K562 (cell line): ENCODE measurements around the gene MVD. TPM values are rescaled to one million over a fixed set of nuclear protein-coding genes. Genes with fewer than 3 reads are reported as not detected.

Experiments
- ATAC-seq: fragments of 200-7000 bp; cut with Tn5 transposase; 3 replicates; pipeline ENCODE4 v1.9.1; 2020; ENCODE audit warnings: moderate library complexity
- BruUV-seq: library from RNA; stranded (reverse); fragments of 400-500 nt; replicated peaks from 2 replicates; lab custom pipeline; 2021; lab: Mats Ljungman, UMichigan
- CTCF ChIA-PET: fragments of 300-600 bp; formaldehyde crosslinking; extraction: SDS; loops from one replicate; lab custom pipeline; 2021; ENCODE audit warnings: low intra/inter-chr PET ratio; lab: Yijun Ruan, JAX
- POLR2A ChIA-PET: fragments of 300-600, 350-650 bp; sonication (Branson Sonifier 250); formaldehyde crosslinking; extraction: SDS; loops from one replicate; lab custom pipeline; 2021; ENCODE audit warnings: antibody characterized with exemption, inconsistent platforms; lab: Yijun Ruan, JAX
- DNase-seq, 4 experiments: peaks; one replicate each; pipeline versions ENCODE4 v3.0.0 to v3.0.0-alpha.2; 2011 to 2018; ENCODE audit warnings: low spot score in 3 of 4, mixed read lengths in 3 of 4; ENCODE audit errors: extremely low read depth in 1 of 4
- FAIRE-seq: peaks from 2 replicates; lab custom pipeline; 2011; peaks lifted over from hg19 to GRCh38; lab: Jason Lieb, UNC
- H2AFZ ChIP-seq: 2 replicates; pipeline ENCODE4 v1.6.0; 2011; ENCODE audit warnings: low read depth, low read length, control low read depth, inconsistent platforms
- H3K27ac ChIP-seq: fragments of 200-600 bp; 3 replicates; pipeline ENCODE4 v1.8.0; 2011; ENCODE audit warnings: low read depth, mild to moderate bottlenecking, control low read depth, inconsistent platforms, low read length, moderate library complexity, mixed read lengths; ENCODE audit errors: extremely low read depth
- H3K27me3 ChIP-seq, 2 experiments: fragments of 300-600 bp in 1 of 2; 2 replicates in 1 of 2; 3 replicates in 1 of 2; pipeline versions ENCODE4 v1.6.0 to v1.8.0; 2011; ENCODE audit warnings: inconsistent platforms in 2 of 2, low read length in 2 of 2, mild to moderate bottlenecking in 1 of 2, mixed read lengths in 1 of 2, moderate library complexity in 1 of 2; ENCODE audit not compliant: control insufficient read depth in 2 of 2, insufficient read depth in 2 of 2
- H3K36me3 ChIP-seq: fragments of 300-600 bp; 3 replicates; pipeline ENCODE4 v1.8.0; 2011; ENCODE audit warnings: mild to moderate bottlenecking, low read length, inconsistent platforms; ENCODE audit not compliant: control insufficient read depth, insufficient read depth
- H3K4me1 ChIP-seq, 2 experiments: fragments of 200-600 bp in 1 of 2; replicated peaks in 1 of 2; 2 replicates in 1 of 2; 3 replicates in 1 of 2; pipeline versions ENCODE4 v1.5.1 to v1.8.0; 2011; ENCODE audit warnings: inconsistent platforms in 2 of 2, low read length in 2 of 2, mild to moderate bottlenecking in 1 of 2, mixed read lengths in 1 of 2, moderate library complexity in 1 of 2; ENCODE audit not compliant: control insufficient read depth in 2 of 2, insufficient read depth in 2 of 2
- H3K4me2 ChIP-seq: 2 replicates; pipeline ENCODE4 v1.6.1; 2011; ENCODE audit warnings: low read length, control low read depth, inconsistent platforms, mixed read lengths; ENCODE audit not compliant: insufficient read depth
- H3K4me3 ChIP-seq: fragments of 200-600 bp; sonication (generic), shearing (Covaris generic); 2 replicates; pipeline ENCODE4 v1.5.1; 2016; ENCODE audit warnings: control low read depth, inconsistent platforms
- H3K79me2 ChIP-seq: fragments of 200-600 bp; 3 replicates; pipeline ENCODE4 v1.8.0; 2011; ENCODE audit warnings: low read length, inconsistent platforms; ENCODE audit not compliant: control insufficient read depth, insufficient read depth
- H3K9ac ChIP-seq, 2 experiments: 2 replicates each; pipeline versions ENCODE4 v1.6.0 to v1.6.1; 2011; ENCODE audit warnings: low read depth in 2 of 2, low read length in 2 of 2, control low read depth in 1 of 2, inconsistent platforms in 1 of 2, mild to moderate bottlenecking in 1 of 2, mixed read lengths in 1 of 2; ENCODE audit not compliant: insufficient read depth in 1 of 2
- H3K9me1 ChIP-seq: one replicate; pipeline ENCODE4 v1.6.0; 2011; ENCODE audit warnings: inconsistent platforms, mild to moderate bottlenecking, low read length, moderate library complexity; ENCODE audit not compliant: control insufficient read depth, insufficient read depth
- H3K9me3 ChIP-seq: replicated peaks from 2 replicates; pipeline ENCODE4 v1.5.1; 2011; ENCODE audit warnings: low read depth, low read length, inconsistent platforms; ENCODE audit not compliant: control insufficient read depth, insufficient read depth
- H4K20me1 ChIP-seq: replicated peaks from 2 replicates; pipeline ENCODE4 v1.6.1; 2011; ENCODE audit warnings: low read length, inconsistent platforms, mixed read lengths; ENCODE audit not compliant: control insufficient read depth, insufficient read depth
- DDX20 ChIP-seq: fragments of 450-650 bp; IDR thresholded peaks from 2 replicates; pipeline ENCODE4 v1.6.1; 2016; ENCODE audit warnings: missing genetic modification characterization, low read depth, mild to moderate bottlenecking, missing compliant biosample characterization, moderate library complexity
- GABPB1 ChIP-seq: sonication (generic); formaldehyde crosslinking; IDR thresholded peaks from 2 replicates; pipeline ENCODE4 v1.8.0; 2022; ENCODE audit warnings: mild to moderate bottlenecking, missing genetic modification reagents
- GTF2A2 ChIP-seq: IDR thresholded peaks from 2 replicates; pipeline ENCODE4 v1.6.1; 2016; ENCODE audit warnings: mild to moderate bottlenecking, missing genetic modification characterization, missing compliant biosample characterization
- NR4A1 ChIP-seq, 2 experiments: fragments of 250-450 bp in 1 of 2; fragments of 450-650 bp in 1 of 2; sonication (Bioruptor Pico) in 1 of 2; IDR thresholded peaks; 2 replicates each; pipeline versions ENCODE4 v1.4.0 to v1.6.1; 2016 to 2020; ENCODE audit warnings: mild to moderate bottlenecking in 2 of 2, missing compliant biosample characterization in 1 of 2, missing genetic modification characterization in 1 of 2, moderate library complexity in 1 of 2
- PRDM10 ChIP-seq: fragments of 450-650 bp; IDR thresholded peaks from 2 replicates; pipeline ENCODE4 v1.6.1; 2018; ENCODE audit not compliant: partially characterized antibody
- SUPT5H ChIP-seq: fragments of 450-650 bp; IDR thresholded peaks from 2 replicates; pipeline ENCODE4 v1.6.1; 2016
- WGBS: fragments of 100-300 bp; shearing (Covaris generic); methylation state at CpG from one replicate; pipeline ENCODE4 v1.1.6; 2016; ENCODE audit warnings: low coverage, mixed read lengths; ENCODE audit not compliant: insufficient coverage; ENCODE audit errors: missing lambda C conversion rate; 5-methylcytosine and 5-hydroxymethylcytosine counted together
- in situ Hi-C: fragments of 300-500 bp; cut with MboI; formaldehyde crosslinking; loops from 4 replicates; pipeline ENCODE4 v1.15.0; 2018; ENCODE audit warnings: inconsistent platforms, mixed read lengths
- intact Hi-C: fragments of 100-400 bp; cut with micrococcal nuclease; formaldehyde crosslinking; loops from 2 replicates; pipeline ENCODE4 v1.14.2; 2022
- polyA plus RNA-seq, 8 experiments: library from polyadenylated mRNA; depleted of rRNA in 4 of 8; stranded (reverse) in 5 of 8; unstranded in 3 of 8; fragments of >200 nt; fragmentation: Nextera tagmentation in 2 of 8; fragmentation: Illumina TruSeq in 1 of 8; extraction: Ambion mirVana in 2 of 8; extraction: Trizol in 1 of 8; gene quantifications; 2 replicates each; pipeline versions ENCODE4 v1.2.1 to v1.2.3, GENCODE V29; 2011 to 2014; ENCODE audit warnings: inconsistent platforms in 1 of 8, missing spikeins in 1 of 8
- total RNA-seq, 7 experiments: library from RNA; depleted of rRNA in 6 of 7; stranded (reverse); fragments of >200 nt in 6 of 7; fragmentation: Illumina TruSeq in 2 of 7; extraction: Trizol in 2 of 7; gene quantifications; 2 replicates each; pipeline versions ENCODE4 v1.2.1 to v1.2.3, GENCODE V29; 2011 to 2021; ENCODE audit warnings: low replicate concordance in 1 of 7

Gene MVD
- total and polyA plus RNA-seq, 9 of the 15 experiments (the other 6 are each of a cell fraction or from before 2014, with no cell fraction given), result 12.2 to 141 (median 45.3) TPM

- no peaks in the 10 kb centered on the region for H3K27me3 ChIP-seq
- peak overlapping the region; percentile 58; the same call in 2 of the 3 replicates for H3K27ac ChIP-seq
- peak overlapping the region in 1 of 2 experiments; percentile 67; a peak in 2 of 4 replicates for H3K9ac ChIP-seq
- TF ChIP-seq NR4A1 (CRISPR knock-in tag; IDR thresholded peaks at IDR 0.05) (no peak), NR4A1 (tag; IDR thresholded peaks at IDR 0.05) (0 out of 2 replicates have a peak, but pooled peaks have one; percentile 24), SUPT5H (no peak), GTF2A2 (tag) (no peak), GABPB1 (CRISPR knock-in tag) (0 out of 2 replicates have a peak, but pooled peaks have one; percentile 22), DDX20 (tag) (no peak), PRDM10 (no peak)
- TF ChIP-seq, all 486 proteins: peak for 2
- intact Hi-C loops (no loop called here), in situ Hi-C loops (no loop called here)
- POLR2A ChIA-PET, result interaction anchor here (0.6 to 2.0 kb wide), 10 partner anchors 8 to 582 kb away, joined by 3 to 7 read pairs (median 3); partner anchors contain the start of gene ZC3H18
- FAIRE-seq (no peak), ATAC-seq (peak; percentile 57), DNase-seq (no peak)
- H3K4me3 ChIP-seq, result no peak overlapping the region
- no peaks in the 10 kb centered on the region for H3K9me3 ChIP-seq
- CTCF ChIA-PET, result no interaction called here
- BruUV-seq, result no TSS peak
- H2AFZ ChIP-seq, result no peak overlapping the region
- H3K9me1 ChIP-seq, result peaks cover 15% of the 10 kb centered on the region
- peaks cover 80% of the 10 kb centered on the region for H3K36me3 ChIP-seq
- peaks cover 24 to 39% of the 10 kb centered on the region in 2 experiments; a peak in 4 of 5 replicates for H3K4me1 ChIP-seq
- peaks cover 57% of the 10 kb centered on the region for H3K79me2 ChIP-seq
- peak overlapping the region; percentile 26; the same call in 1 of the 2 replicates for H3K4me2 ChIP-seq
- peaks cover 26% of the 10 kb centered on the region; the same call in 1 of the 2 replicates for H4K20me1 ChIP-seq
- 77% methylated on average over 12 of the region's 12 CpGs for WGBS
Observed at GRCh38 chr16:88616736-88617135, 46.2 kb downstream of the MVD start.
